ENCODE results near the gene PITPNC1. TPM values are rescaled to one million over a fixed set of nuclear protein-coding genes. Genes with fewer than 3 reads are reported as not detected.

Gene PITPNC1
- total and polyA plus RNA-seq, 2 of the 13 experiments (the other 11 are each of a cell fraction or from before 2014, with no cell fraction given), result 4.1 to 5.7 TPM

DNA sequence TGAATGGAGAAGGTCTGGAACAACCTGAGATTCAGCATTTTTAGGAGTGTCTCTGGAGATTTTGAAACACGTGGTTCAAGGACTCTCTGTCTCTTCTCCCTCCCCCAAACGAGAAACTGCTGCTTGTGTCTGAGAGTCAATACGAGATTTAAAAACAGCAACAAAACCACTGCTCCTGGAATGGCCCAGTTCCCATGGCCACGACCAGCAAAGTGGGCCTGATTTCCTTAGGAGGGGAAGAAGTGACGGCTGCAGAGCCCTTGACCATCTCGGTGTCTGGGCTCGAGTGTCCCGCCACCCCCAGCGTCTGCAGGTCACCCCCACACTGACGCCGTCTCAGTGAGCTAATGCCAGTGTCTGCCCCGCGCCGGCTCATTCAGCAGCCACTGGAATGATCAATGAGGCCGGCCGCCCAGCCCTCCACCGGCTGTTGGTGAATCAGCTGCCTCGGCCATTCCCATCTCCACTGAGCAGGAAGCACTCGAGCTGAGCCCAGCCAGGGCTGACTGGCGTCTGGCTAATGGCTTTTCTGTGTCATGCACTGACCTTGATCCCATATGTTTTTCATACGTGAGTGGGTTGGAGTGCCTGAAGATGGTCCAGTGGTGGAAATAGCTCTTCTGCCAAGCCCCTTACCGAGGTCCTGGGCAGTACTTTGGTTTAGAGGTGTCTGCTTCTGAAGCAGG lies 151.8 kb downstream of the PITPNC1 start (continued):
- TF ChIP-seq, protein P1, sequence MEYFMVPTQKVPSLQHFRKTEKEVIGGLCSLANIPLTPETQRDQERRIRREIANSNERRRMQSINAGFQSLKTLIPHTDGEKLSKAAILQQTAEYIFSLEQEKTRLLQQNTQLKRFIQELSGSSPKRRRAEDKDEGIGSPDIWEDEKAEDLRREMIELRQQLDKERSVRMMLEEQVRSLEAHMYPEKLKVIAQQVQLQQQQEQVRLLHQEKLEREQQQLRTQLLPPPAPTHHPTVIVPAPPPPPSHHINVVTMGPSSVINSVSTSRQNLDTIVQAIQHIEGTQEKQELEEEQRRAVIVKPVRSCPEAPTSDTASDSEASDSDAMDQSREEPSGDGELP (IDR thresholded peaks at IDR 0.05; ENCODE audit: borderline replicate concordance, low read depth), result peak; percentile 96
- TF ChIP-seq RELA (CRISPR knock-in tag; IDR thresholded peaks at IDR 0.05), result peak; percentile 24; the same call in 1 of the 2 replicates
- TF ChIP-seq ZNF552 (CRISPR knock-in tag; IDR thresholded peaks at IDR 0.05; ENCODE audit: borderline replicate concordance), result no peak
- TF ChIP-seq ZNF121 (CRISPR knock-in tag; IDR thresholded peaks at IDR 0.05), result no peak
- 0 out of 2 replicates have a peak, but pooled peaks have one; percentile 27 for TF ChIP-seq KAT7 (CRISPR knock-in tag; IDR thresholded peaks at IDR 0.05; ENCODE audit: borderline replicate concordance)
- no peak for TF ChIP-seq ZNF232 (CRISPR knock-in tag; IDR thresholded peaks at IDR 0.05; ENCODE audit: borderline replicate concordance)
- TF ChIP-seq, protein P2, sequence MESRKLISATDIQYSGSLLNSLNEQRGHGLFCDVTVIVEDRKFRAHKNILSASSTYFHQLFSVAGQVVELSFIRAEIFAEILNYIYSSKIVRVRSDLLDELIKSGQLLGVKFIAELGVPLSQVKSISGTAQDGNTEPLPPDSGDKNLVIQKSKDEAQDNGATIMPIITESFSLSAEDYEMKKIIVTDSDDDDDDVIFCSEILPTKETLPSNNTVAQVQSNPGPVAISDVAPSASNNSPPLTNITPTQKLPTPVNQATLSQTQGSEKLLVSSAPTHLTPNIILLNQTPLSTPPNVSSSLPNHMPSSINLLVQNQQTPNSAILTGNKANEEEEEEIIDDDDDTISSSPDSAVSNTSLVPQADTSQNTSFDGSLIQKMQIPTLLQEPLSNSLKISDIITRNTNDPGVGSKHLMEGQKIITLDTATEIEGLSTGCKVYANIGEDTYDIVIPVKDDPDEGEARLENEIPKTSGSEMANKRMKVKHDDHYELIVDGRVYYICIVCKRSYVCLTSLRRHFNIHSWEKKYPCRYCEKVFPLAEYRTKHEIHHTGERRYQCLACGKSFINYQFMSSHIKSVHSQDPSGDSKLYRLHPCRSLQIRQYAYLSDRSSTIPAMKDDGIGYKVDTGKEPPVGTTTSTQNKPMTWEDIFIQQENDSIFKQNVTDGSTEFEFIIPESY (CRISPR knock-in tag; IDR thresholded peaks at IDR 0.05), result no peak
- TF ChIP-seq EP300 (IDR thresholded peaks at IDR 0.05; ENCODE audit: low read depth in 2 of 2, low read length in 2 of 2), result no peak
- no peak for TF ChIP-seq EP300 (CRISPR knock-in tag; IDR thresholded peaks at IDR 0.05; ENCODE audit: borderline replicate concordance)
- TF ChIP-seq, protein P3, sequence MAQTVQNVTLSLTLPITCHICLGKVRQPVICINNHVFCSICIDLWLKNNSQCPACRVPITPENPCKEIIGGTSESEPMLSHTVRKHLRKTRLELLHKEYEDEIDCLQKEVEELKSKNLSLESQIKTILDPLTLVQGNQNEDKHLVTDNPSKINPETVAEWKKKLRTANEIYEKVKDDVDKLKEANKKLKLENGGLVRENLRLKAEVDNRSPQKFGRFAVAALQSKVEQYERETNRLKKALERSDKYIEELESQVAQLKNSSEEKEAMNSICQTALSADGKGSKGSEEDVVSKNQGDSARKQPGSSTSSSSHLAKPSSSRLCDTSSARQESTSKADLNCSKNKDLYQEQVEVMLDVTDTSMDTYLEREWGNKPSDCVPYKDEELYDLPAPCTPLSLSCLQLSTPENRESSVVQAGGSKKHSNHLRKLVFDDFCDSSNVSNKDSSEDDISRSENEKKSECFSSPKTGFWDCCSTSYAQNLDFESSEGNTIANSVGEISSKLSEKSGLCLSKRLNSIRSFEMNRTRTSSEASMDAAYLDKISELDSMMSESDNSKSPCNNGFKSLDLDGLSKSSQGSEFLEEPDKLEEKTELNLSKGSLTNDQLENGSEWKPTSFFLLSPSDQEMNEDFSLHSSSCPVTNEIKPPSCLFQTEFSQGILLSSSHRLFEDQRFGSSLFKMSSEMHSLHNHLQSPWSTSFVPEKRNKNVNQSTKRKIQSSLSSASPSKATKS (CRISPR knock-in tag; IDR thresholded peaks at IDR 0.05), result no peak
- TF ChIP-seq, protein P4, sequence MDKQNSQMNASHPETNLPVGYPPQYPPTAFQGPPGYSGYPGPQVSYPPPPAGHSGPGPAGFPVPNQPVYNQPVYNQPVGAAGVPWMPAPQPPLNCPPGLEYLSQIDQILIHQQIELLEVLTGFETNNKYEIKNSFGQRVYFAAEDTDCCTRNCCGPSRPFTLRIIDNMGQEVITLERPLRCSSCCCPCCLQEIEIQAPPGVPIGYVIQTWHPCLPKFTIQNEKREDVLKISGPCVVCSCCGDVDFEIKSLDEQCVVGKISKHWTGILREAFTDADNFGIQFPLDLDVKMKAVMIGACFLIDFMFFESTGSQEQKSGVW (CRISPR knock-in tag; IDR thresholded peaks at IDR 0.05; ENCODE audit: borderline replicate concordance), result no peak
- TF ChIP-seq, protein P5, sequence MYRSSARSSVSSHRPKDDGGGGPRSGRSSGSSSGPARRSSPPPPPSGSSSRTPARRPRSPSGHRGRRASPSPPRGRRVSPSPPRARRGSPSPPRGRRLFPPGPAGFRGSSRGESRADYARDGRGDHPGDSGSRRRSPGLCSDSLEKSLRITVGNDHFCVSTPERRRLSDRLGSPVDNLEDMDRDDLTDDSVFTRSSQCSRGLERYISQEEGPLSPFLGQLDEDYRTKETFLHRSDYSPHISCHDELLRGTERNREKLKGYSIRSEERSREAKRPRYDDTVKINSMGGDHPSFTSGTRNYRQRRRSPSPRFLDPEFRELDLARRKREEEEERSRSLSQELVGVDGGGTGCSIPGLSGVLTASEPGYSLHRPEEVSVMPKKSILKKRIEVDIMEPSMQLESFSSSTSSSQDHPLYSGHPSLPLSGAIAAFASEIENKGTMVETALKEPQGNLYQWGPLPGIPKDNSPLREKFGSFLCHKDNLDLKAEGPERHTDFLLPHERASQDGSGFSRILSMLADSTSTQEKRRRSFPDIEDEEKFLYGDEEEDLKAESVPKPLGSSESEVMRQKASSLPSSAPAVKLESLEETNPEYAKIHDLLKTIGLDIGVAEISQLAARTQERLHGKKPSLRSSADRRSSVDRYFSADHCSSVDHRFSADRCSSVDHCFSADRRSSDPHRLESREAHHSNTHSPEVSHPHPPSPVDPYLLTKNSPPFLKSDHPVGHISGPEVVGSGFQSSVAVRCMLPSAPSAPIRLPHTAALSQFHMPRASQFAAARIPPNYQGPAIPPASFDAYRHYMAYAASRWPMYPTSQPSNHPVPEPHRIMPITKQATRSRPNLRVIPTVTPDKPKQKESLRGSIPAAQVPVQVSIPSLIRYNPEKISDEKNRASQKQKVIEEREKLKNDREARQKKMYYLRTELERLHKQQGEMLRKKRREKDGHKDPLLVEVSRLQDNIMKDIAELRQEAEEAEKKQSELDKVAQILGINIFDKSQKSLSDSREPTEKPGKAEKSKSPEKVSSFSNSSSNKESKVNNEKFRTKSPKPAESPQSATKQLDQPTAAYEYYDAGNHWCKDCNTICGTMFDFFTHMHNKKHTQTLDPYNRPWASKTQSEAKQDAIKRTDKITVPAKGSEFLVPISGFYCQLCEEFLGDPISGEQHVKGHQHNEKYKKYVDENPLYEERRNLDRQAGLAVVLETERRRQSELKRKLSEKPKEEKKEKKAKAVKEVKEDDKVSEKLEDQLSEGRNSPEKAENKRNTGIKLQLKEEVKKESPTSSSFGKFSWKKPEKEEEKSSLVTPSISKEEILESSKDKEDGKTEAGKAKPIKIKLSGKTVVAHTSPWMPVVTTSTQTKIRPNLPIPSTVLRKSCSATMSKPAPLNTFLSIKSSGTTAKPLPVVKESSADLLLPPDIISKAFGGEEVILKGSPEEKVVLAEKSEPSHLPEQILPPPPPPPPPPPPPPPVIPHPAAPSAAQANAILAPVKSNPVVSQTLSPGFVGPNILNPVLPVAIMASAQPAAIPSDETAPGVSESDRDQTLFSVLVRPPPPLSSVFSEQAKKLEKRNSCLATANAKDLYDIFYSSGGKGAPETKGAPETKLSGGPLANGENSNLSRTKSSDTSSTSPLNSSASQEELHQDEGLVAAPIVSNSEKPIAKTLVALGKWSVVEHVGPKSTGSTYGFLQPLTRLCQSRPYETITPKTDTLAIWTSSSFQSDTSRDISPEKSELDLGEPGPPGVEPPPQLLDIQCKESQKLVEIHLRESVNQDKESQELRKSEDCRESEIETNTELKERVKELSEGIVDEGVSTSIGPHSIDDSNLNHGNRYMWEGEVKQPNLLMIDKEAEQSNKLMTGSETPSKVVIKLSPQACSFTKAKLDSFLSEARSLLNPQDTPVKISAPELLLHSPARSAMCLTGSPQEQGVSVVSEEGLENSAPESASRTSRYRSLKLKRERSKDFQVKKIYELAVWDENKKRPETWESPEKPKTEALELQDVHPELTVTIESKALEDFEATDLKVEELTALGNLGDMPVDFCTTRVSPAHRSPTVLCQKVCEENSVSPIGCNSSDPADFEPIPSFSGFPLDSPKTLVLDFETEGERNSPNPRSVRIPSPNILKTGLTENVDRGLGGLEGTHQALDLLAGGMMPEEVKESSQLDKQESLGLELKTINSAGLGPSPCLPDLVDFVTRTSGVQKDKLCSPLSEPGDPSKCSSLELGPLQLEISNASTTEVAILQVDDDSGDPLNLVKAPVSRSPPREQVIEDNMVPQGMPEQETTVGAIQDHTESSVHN (CRISPR knock-in tag; IDR thresholded peaks at IDR 0.05), result no peak
- TF ChIP-seq ZNF563 (CRISPR knock-in tag; IDR thresholded peaks at IDR 0.05), result no peak
- no peak for TF ChIP-seq NR2F6 (IDR thresholded peaks at IDR 0.05)
- TF ChIP-seq NR2F6 (CRISPR knock-in tag; IDR thresholded peaks at IDR 0.05), result peak; percentile 60; the same call in 1 of the 2 replicates
